GM12875 (cell line): ENCODE measurements around the gene NTNG1.
A peak's percentile ranks its signal among the peaks of the same experiment; 100 is the strongest.

Experiments used
- H3K4me3 ChIP-seq: one replicate; pipeline ENCODE4 v1.5.1; 2011; ENCODE audit warnings: low read depth, low read length, control low read depth
- CTCF ChIP-seq: IDR thresholded peaks from 2 replicates; pipeline ENCODE4 v1.5.1; 2011; ENCODE audit warnings: low read depth, mild to moderate bottlenecking, control low read depth, inconsistent platforms, low read length, moderate library complexity, borderline replicate concordance; ENCODE audit not compliant: insufficient read depth

NTNG1 gene

GRCh38 chr1:107515702-107516101 is 374.9 kb downstream of the NTNG1 start:
- TF ChIP-seq CTCF = peak; percentile 15; the same call in 1 of the 2 replicates
- H3K4me3 ChIP-seq = no peak overlapping the region

GRCh38 chr1:107523061-107523460 is 382.2 kb downstream of the NTNG1 start:
- TF ChIP-seq CTCF = no peak
- H3K4me3 ChIP-seq = no peak overlapping the region

GRCh38 chr1:107523736-107524135 is 382.9 kb downstream of the NTNG1 start:
- H3K4me3 ChIP-seq = no peak overlapping the region
- no peak for TF ChIP-seq CTCF

GRCh38 chr1:107524301-107524700 is 383.5 kb downstream of the NTNG1 start:
- no peak overlapping the region for H3K4me3 ChIP-seq
- no peak for TF ChIP-seq CTCF

- TF ChIP-seq CTCF = no peak
- no peak overlapping the region for H3K4me3 ChIP-seq
Measured at GRCh38 chr1:107525145-107525544, 384.3 kb downstream of the NTNG1 start.

- no peak overlapping the region for H3K4me3 ChIP-seq
- TF ChIP-seq CTCF = no peak
Measured at GRCh38 chr1:107525961-107526360, 385.1 kb downstream of the NTNG1 start.

GRCh38 chr1:107526524-107527198 is 385.8 kb downstream of the NTNG1 start:
- no peak overlapping the region for H3K4me3 ChIP-seq
- TF ChIP-seq CTCF = no peak
